K562 (cell line): Measurements from ENCODE around the gene FBXW8. TPM values are rescaled to one million over a fixed set of nuclear protein-coding genes. Genes with fewer than 3 reads are reported as not detected.

Experiments
- ATAC-seq: fragments of 200-7000 bp; cut with Tn5 transposase; 3 replicates; pipeline ENCODE4 v1.9.1; 2020; ENCODE audit warnings: moderate library complexity
- BruUV-seq: library from RNA; stranded (reverse); fragments of 400-500 nt; replicated peaks from 2 replicates; lab custom pipeline; 2021; lab: Mats Ljungman, UMichigan
- CTCF ChIA-PET: fragments of 300-600 bp; formaldehyde crosslinking; extraction: SDS; loops from one replicate; lab custom pipeline; 2021; ENCODE audit warnings: low intra/inter-chr PET ratio; lab: Yijun Ruan, JAX
- POLR2A ChIA-PET: fragments of 300-600, 350-650 bp; sonication (Branson Sonifier 250); formaldehyde crosslinking; extraction: SDS; loops from one replicate; lab custom pipeline; 2021; ENCODE audit warnings: antibody characterized with exemption, inconsistent platforms; lab: Yijun Ruan, JAX
- DNase-seq, 4 experiments: peaks; one replicate each; pipeline versions ENCODE4 v3.0.0 to v3.0.0-alpha.2; 2011 to 2018; ENCODE audit warnings: low spot score in 3 of 4, mixed read lengths in 3 of 4; ENCODE audit errors: extremely low read depth in 1 of 4
- FAIRE-seq: peaks from 2 replicates; lab custom pipeline; 2011; peaks lifted over from hg19 to GRCh38; lab: Jason Lieb, UNC
- H2AFZ ChIP-seq: 2 replicates; pipeline ENCODE4 v1.6.0; 2011; ENCODE audit warnings: low read depth, low read length, control low read depth, inconsistent platforms
- H3K27ac ChIP-seq: fragments of 200-600 bp; 3 replicates; pipeline ENCODE4 v1.8.0; 2011; ENCODE audit warnings: low read depth, mild to moderate bottlenecking, control low read depth, inconsistent platforms, low read length, moderate library complexity, mixed read lengths; ENCODE audit errors: extremely low read depth
- H3K27me3 ChIP-seq, 2 experiments: fragments of 300-600 bp in 1 of 2; 2 replicates in 1 of 2; 3 replicates in 1 of 2; pipeline versions ENCODE4 v1.6.0 to v1.8.0; 2011; ENCODE audit warnings: inconsistent platforms in 2 of 2, low read length in 2 of 2, mild to moderate bottlenecking in 1 of 2, mixed read lengths in 1 of 2, moderate library complexity in 1 of 2; ENCODE audit not compliant: control insufficient read depth in 2 of 2, insufficient read depth in 2 of 2
- H3K36me3 ChIP-seq: fragments of 300-600 bp; 3 replicates; pipeline ENCODE4 v1.8.0; 2011; ENCODE audit warnings: mild to moderate bottlenecking, low read length, inconsistent platforms; ENCODE audit not compliant: control insufficient read depth, insufficient read depth
- H3K4me1 ChIP-seq, 2 experiments: fragments of 200-600 bp in 1 of 2; replicated peaks in 1 of 2; 2 replicates in 1 of 2; 3 replicates in 1 of 2; pipeline versions ENCODE4 v1.5.1 to v1.8.0; 2011; ENCODE audit warnings: inconsistent platforms in 2 of 2, low read length in 2 of 2, mild to moderate bottlenecking in 1 of 2, mixed read lengths in 1 of 2, moderate library complexity in 1 of 2; ENCODE audit not compliant: control insufficient read depth in 2 of 2, insufficient read depth in 2 of 2
- H3K4me2 ChIP-seq: 2 replicates; pipeline ENCODE4 v1.6.1; 2011; ENCODE audit warnings: low read length, control low read depth, inconsistent platforms, mixed read lengths; ENCODE audit not compliant: insufficient read depth
- H3K4me3 ChIP-seq: fragments of 200-600 bp; sonication (generic), shearing (Covaris generic); 2 replicates; pipeline ENCODE4 v1.5.1; 2016; ENCODE audit warnings: control low read depth, inconsistent platforms
- H3K79me2 ChIP-seq: fragments of 200-600 bp; 3 replicates; pipeline ENCODE4 v1.8.0; 2011; ENCODE audit warnings: low read length, inconsistent platforms; ENCODE audit not compliant: control insufficient read depth, insufficient read depth
- H3K9ac ChIP-seq, 2 experiments: 2 replicates each; pipeline versions ENCODE4 v1.6.0 to v1.6.1; 2011; ENCODE audit warnings: low read depth in 2 of 2, low read length in 2 of 2, control low read depth in 1 of 2, inconsistent platforms in 1 of 2, mild to moderate bottlenecking in 1 of 2, mixed read lengths in 1 of 2; ENCODE audit not compliant: insufficient read depth in 1 of 2
- H3K9me1 ChIP-seq: one replicate; pipeline ENCODE4 v1.6.0; 2011; ENCODE audit warnings: inconsistent platforms, mild to moderate bottlenecking, low read length, moderate library complexity; ENCODE audit not compliant: control insufficient read depth, insufficient read depth
- H3K9me3 ChIP-seq: replicated peaks from 2 replicates; pipeline ENCODE4 v1.5.1; 2011; ENCODE audit warnings: low read depth, low read length, inconsistent platforms; ENCODE audit not compliant: control insufficient read depth, insufficient read depth
- H4K20me1 ChIP-seq: replicated peaks from 2 replicates; pipeline ENCODE4 v1.6.1; 2011; ENCODE audit warnings: low read length, inconsistent platforms, mixed read lengths; ENCODE audit not compliant: control insufficient read depth, insufficient read depth
- BRD9 ChIP-seq: fragments of 450-650 bp; IDR thresholded peaks from 2 replicates; pipeline ENCODE4 v1.6.1; 2018; ENCODE audit warnings: low read depth; ENCODE audit not compliant: partially characterized antibody
- CXXC5 ChIP-seq: fragments of 250-450 bp; sonication (Bioruptor Pico); IDR thresholded peaks from 2 replicates; pipeline ENCODE4 v1.8.0; 2022; ENCODE audit warnings: inconsistent platforms, mild to moderate bottlenecking, moderate library complexity
- DIDO1 ChIP-seq: fragments of 450-650 bp; IDR thresholded peaks from 2 replicates; pipeline ENCODE4 v1.6.1; 2016; ENCODE audit warnings: low read depth, missing biosample characterization, missing genetic modification characterization
- EHMT2 ChIP-seq: fragments of 450-650 bp; IDR thresholded peaks from 2 replicates; pipeline ENCODE4 v1.6.1; 2018; ENCODE audit warnings: antibody characterized with exemption
- FOSL1 ChIP-seq: fragments of 200-800 bp; sonication (Bioruptor generic); conservative IDR thresholded peaks from 2 replicates; pipeline ENCODE4 v1.6.1; 2016; ENCODE audit warnings: missing genetic modification characterization, missing compliant biosample characterization
- HDAC1 ChIP-seq, 2 experiments: fragments of 450-650 bp; IDR thresholded peaks; 2 replicates each; pipeline ENCODE4 v1.6.1; 2016 to 2017; ENCODE audit warnings: inconsistent platforms in 1 of 2, mild to moderate bottlenecking in 1 of 2, moderate library complexity in 1 of 2
- HDAC6 ChIP-seq: IDR thresholded peaks from 2 replicates; pipeline ENCODE4 v1.6.1; 2012; ENCODE audit warnings: low read depth, mild to moderate bottlenecking, control low read depth, inconsistent platforms, low read length, moderate library complexity
- KDM5B ChIP-seq: fragments of 200-600 bp; sonication (generic); IDR thresholded peaks from 2 replicates; pipeline ENCODE4 v1.6.1; 2012; ENCODE audit warnings: low read depth, mild to moderate bottlenecking, moderate library complexity, low read length, control low read depth, inconsistent platforms; ENCODE audit not compliant: insufficient replicate concordance
- LEF1 ChIP-seq: fragments of 450-650 bp; IDR thresholded peaks from 2 replicates; pipeline ENCODE4 v1.6.1; 2016; ENCODE audit warnings: mild to moderate bottlenecking
- NR2C2 ChIP-seq, 2 experiments: fragments of 200-800 bp in 1 of 2; sonication (Bioruptor generic) in 1 of 2; sonication (generic) in 1 of 2; formaldehyde crosslinking in 1 of 2; IDR thresholded peaks; 2 replicates each; pipeline versions ENCODE4 v1.6.1 to v1.8.0; 2016 to 2022; ENCODE audit warnings: mild to moderate bottlenecking in 1 of 2, missing compliant biosample characterization in 1 of 2, missing genetic modification characterization in 1 of 2, missing genetic modification reagents in 1 of 2
- PHTF2 ChIP-seq: fragments of 250-450 bp; sonication (Bioruptor Pico); IDR thresholded peaks from 2 replicates; pipeline ENCODE4 v1.5.0; 2021; ENCODE audit warnings: mild to moderate bottlenecking
- RBM25 ChIP-seq: fragments of 200-400 bp; formaldehyde crosslinking; IDR thresholded peaks from 2 replicates; pipeline ENCODE4 v1.6.1; 2018; ENCODE audit warnings: low read length, low read depth, moderate library complexity; ENCODE audit not compliant: severe bottlenecking
- SMAD3 ChIP-seq: fragments of 450-650 bp; formaldehyde crosslinking; conservative IDR thresholded peaks from 2 replicates; pipeline ENCODE4 v1.4.0; 2020; ENCODE audit warnings: mild to moderate bottlenecking
- SRSF1 ChIP-seq: fragments of 200-400 bp; formaldehyde crosslinking; IDR thresholded peaks from 2 replicates; pipeline ENCODE4 v1.6.1; 2017; ENCODE audit warnings: mild to moderate bottlenecking, low read depth, low read length, moderate library complexity
- ZFX ChIP-seq: sonication (generic); formaldehyde crosslinking; IDR thresholded peaks from 2 replicates; pipeline ENCODE4 v1.8.0; 2022; ENCODE audit warnings: mild to moderate bottlenecking, missing genetic modification reagents, moderate library complexity
- whole genome bisulfite sequencing: fragments of 100-300 bp; shearing (Covaris generic); methylation state at CpG from one replicate; pipeline ENCODE4 v1.1.6; 2016; ENCODE audit warnings: low coverage, mixed read lengths; ENCODE audit not compliant: insufficient coverage; ENCODE audit errors: missing lambda C conversion rate; 5-methylcytosine and 5-hydroxymethylcytosine counted together
- in situ Hi-C: fragments of 300-500 bp; cut with MboI; formaldehyde crosslinking; loops from 4 replicates; pipeline ENCODE4 v1.15.0; 2018; ENCODE audit warnings: inconsistent platforms, mixed read lengths
- intact Hi-C: fragments of 100-400 bp; cut with micrococcal nuclease; formaldehyde crosslinking; loops from 2 replicates; pipeline ENCODE4 v1.14.2; 2022
- polyA plus RNA-seq, 8 experiments: library from polyadenylated mRNA; depleted of rRNA in 4 of 8; stranded (reverse) in 5 of 8; unstranded in 3 of 8; fragments of >200 nt; fragmentation: Nextera tagmentation in 2 of 8; fragmentation: Illumina TruSeq in 1 of 8; extraction: Ambion mirVana in 2 of 8; extraction: Trizol in 1 of 8; gene quantifications; 2 replicates each; pipeline versions ENCODE4 v1.2.1 to v1.2.3, GENCODE V29; 2011 to 2014; ENCODE audit warnings: inconsistent platforms in 1 of 8, missing spikeins in 1 of 8
- total RNA-seq, 7 experiments: library from RNA; depleted of rRNA in 6 of 7; stranded (reverse); fragments of >200 nt in 6 of 7; fragmentation: Illumina TruSeq in 2 of 7; extraction: Trizol in 2 of 7; gene quantifications; 2 replicates each; pipeline versions ENCODE4 v1.2.1 to v1.2.3, GENCODE V29; 2011 to 2021; ENCODE audit warnings: low replicate concordance in 1 of 7
- TF ChIP-seq, protein P1 (sequence below): IDR thresholded peaks from 3 replicates; pipeline ENCODE4 v1.6.1; 2011; ENCODE audit warnings: borderline replicate concordance, mild to moderate bottlenecking, moderate library complexity; ENCODE audit not compliant: insufficient read length; ENCODE audit errors: extremely low read depth
- TF ChIP-seq, protein P2 (sequence below): fragments of 200-800 bp; sonication (Bioruptor generic); IDR thresholded peaks from 2 replicates; pipeline ENCODE4 v1.6.1; 2017; ENCODE audit warnings: missing genetic modification characterization, missing compliant biosample characterization

FBXW8 gene
- total and polyA plus RNA-seq, 9 of the 15 experiments (the other 6 are each of a cell fraction or from before 2014, with no cell fraction given): 0.58 to 8.3 (median 4.4) TPM

DNA sequence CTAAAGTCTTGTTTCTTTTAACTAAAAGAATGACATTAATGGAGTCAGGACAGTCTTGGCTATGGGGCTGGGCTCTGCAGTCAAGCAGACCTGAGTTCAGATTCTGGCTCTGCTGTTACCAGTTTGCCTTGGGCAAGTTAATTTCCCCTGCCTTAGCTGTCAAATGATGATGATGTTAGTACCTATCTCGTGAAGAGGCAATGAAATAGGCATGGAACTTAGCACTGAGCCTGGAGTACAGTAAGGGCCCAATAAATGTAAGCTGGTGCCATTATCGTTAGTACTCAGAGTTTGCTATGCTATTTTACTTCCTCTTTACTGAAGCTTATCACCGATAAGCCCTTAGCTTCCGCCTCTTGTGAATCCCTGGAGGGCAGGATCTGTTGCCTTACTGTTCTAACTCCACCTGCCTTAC is 8.5 kb downstream of the FBXW8 start:
- H3K4me3 ChIP-seq: no peak overlapping the region
- no peaks in the 10 kb centered on the region; the same call in 2 of the 3 replicates for H3K36me3 ChIP-seq
- peak; percentile 33 to 87 (median 58) for DNase-seq
- no peaks in the 10 kb centered on the region for H3K9me3 ChIP-seq
- H3K27me3 ChIP-seq: no peaks in the 10 kb centered on the region
- H3K9ac ChIP-seq: peak overlapping the region in 1 of 2 experiments; percentile 33; a peak in 1 of 4 replicates
- ChIA-PET POLR2A (interaction anchor here (0.5 to 1.6 kb wide), 4 partner anchors 10 to 21 kb away, joined by 3 to 5 read pairs (median 4); no protein-coding TSS in a partner anchor), CTCF (no interaction called here)
- peak overlapping the region; percentile 63 for H3K4me2 ChIP-seq
- H3K79me2 ChIP-seq: peaks cover 24% of the 10 kb centered on the region; the same call in 2 of the 3 replicates
- peaks cover 12 to 48% of the 10 kb centered on the region in 2 experiments for H3K4me1 ChIP-seq
- peak; percentile 92 for FAIRE-seq
- WGBS: 0% methylated on average over 4 of the region's 4 CpGs
- H3K27ac ChIP-seq: peak overlapping the region; percentile 87
- no peaks in the 10 kb centered on the region for H4K20me1 ChIP-seq
- peak overlapping the region; percentile 66 for H2AFZ ChIP-seq
- ATAC-seq: peak; percentile 88
- in situ Hi-C loops (no loop called here), intact Hi-C loops (loop anchor here (2.0 kb wide), 1 partner anchor 100 kb away; no protein-coding TSS in a partner anchor)
- H3K9me1 ChIP-seq: no peaks in the 10 kb centered on the region
- BruUV-seq: no TSS peak
- TF ChIP-seq DIDO1 (tag): 0 out of 2 replicates have a peak, but pooled peaks have one; percentile 22
- no peak for TF ChIP-seq NR2C2 (CRISPR knock-in tag; IDR thresholded peaks at IDR 0.05)
- TF ChIP-seq NR2C2 (tag; IDR thresholded peaks at IDR 0.05): 0 out of 2 replicates have a peak, but pooled peaks have one; percentile 30
- TF ChIP-seq ZFX (CRISPR knock-in tag): no peak
- peak; percentile 56 for TF ChIP-seq RBM25
- TF ChIP-seq, protein P1, sequence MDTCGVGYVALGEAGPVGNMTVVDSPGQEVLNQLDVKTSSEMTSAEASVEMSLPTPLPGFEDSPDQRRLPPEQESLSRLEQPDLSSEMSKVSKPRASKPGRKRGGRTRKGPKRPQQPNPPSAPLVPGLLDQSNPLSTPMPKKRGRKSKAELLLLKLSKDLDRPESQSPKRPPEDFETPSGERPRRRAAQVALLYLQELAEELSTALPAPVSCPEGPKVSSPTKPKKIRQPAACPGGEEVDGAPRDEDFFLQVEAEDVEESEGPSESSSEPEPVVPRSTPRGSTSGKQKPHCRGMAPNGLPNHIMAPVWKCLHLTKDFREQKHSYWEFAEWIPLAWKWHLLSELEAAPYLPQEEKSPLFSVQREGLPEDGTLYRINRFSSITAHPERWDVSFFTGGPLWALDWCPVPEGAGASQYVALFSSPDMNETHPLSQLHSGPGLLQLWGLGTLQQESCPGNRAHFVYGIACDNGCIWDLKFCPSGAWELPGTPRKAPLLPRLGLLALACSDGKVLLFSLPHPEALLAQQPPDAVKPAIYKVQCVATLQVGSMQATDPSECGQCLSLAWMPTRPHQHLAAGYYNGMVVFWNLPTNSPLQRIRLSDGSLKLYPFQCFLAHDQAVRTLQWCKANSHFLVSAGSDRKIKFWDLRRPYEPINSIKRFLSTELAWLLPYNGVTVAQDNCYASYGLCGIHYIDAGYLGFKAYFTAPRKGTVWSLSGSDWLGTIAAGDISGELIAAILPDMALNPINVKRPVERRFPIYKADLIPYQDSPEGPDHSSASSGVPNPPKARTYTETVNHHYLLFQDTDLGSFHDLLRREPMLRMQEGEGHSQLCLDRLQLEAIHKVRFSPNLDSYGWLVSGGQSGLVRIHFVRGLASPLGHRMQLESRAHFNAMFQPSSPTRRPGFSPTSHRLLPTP: no peak
- TF ChIP-seq HDAC1 (IDR thresholded peaks at IDR 0.05): peak in 1 of 2 experiments; percentile 62; a peak in 1 of 4 replicates
- TF ChIP-seq SMAD3 (CRISPR knock-in tag): 0 out of 2 replicates have a peak, but pooled peaks have one; percentile 26
- TF ChIP-seq KDM5B: no peak
- peak; percentile 31; the same call in 1 of the 2 replicates for TF ChIP-seq PHTF2 (CRISPR knock-in tag)
- peak; percentile 50 for TF ChIP-seq CXXC5 (CRISPR knock-in tag)
- no peak for TF ChIP-seq HDAC6
- TF ChIP-seq, protein P2, sequence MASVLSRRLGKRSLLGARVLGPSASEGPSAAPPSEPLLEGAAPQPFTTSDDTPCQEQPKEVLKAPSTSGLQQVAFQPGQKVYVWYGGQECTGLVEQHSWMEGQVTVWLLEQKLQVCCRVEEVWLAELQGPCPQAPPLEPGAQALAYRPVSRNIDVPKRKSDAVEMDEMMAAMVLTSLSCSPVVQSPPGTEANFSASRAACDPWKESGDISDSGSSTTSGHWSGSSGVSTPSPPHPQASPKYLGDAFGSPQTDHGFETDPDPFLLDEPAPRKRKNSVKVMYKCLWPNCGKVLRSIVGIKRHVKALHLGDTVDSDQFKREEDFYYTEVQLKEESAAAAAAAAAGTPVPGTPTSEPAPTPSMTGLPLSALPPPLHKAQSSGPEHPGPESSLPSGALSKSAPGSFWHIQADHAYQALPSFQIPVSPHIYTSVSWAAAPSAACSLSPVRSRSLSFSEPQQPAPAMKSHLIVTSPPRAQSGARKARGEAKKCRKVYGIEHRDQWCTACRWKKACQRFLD: peak; percentile 19; the same call in 1 of the 2 replicates
- peak; percentile 38; the same call in 1 of the 2 replicates for TF ChIP-seq EHMT2
- peak; percentile 62 for TF ChIP-seq BRD9
- no peak for TF ChIP-seq SRSF1
- peak; percentile 59 for TF ChIP-seq LEF1
- 0 out of 2 replicates have a peak, but pooled peaks have one; percentile 18 for TF ChIP-seq FOSL1 (tag)
